Type B pancreatic cell (in vitro differentiated cells): Measurements from ENCODE around the gene TMTC1. TPM values are rescaled to one million over a fixed set of nuclear protein-coding genes. Genes with fewer than 3 reads are reported as not detected.

ENCODE experiments used
- DNase-seq: peaks from one replicate; pipeline ENCODE4 v3.0.0; 2021; ENCODE audit warnings: mixed read lengths; ENCODE audit not compliant: unreplicated experiment; ENCODE audit errors: extremely low spot score
- H3K27ac Mint-ChIP-seq: 2 replicates; pipeline ENCODE4 v1.8.0; 2021; ENCODE audit warnings: mild to moderate bottlenecking, mixed read lengths
- H3K27me3 Mint-ChIP-seq: 2 replicates; pipeline ENCODE4 v1.8.0; 2021; ENCODE audit warnings: mixed read lengths
- H3K36me3 Mint-ChIP-seq: 2 replicates; pipeline ENCODE4 v1.8.0; 2021; ENCODE audit warnings: mixed read lengths
- H3K4me1 Mint-ChIP-seq: one replicate; pipeline ENCODE4 v1.8.0; 2021; ENCODE audit warnings: mixed read lengths; ENCODE audit not compliant: unreplicated experiment
- H3K4me3 Mint-ChIP-seq: 2 replicates; pipeline ENCODE4 v1.8.0; 2021; ENCODE audit warnings: mild to moderate bottlenecking, mixed read lengths
- H3K9me3 Mint-ChIP-seq: 2 replicates; pipeline ENCODE4 v1.8.0; 2021; ENCODE audit warnings: mixed read lengths
- CTCF ChIP-seq: fragments of 200-600 bp; sonication (generic); conservative IDR thresholded peaks from 2 replicates; pipeline ENCODE4 v1.5.0; 2021; ENCODE audit warnings: antibody characterized with exemption, mild to moderate bottlenecking
- total RNA-seq: library from RNA; stranded (reverse); gene quantifications from 2 replicates; pipeline ENCODE4 v1.2.1, GENCODE V29; 2021; ENCODE audit warnings: low replicate concordance

The TMTC1 gene
- total RNA-seq, 1 donor from 2014 or later, result 24.0 TPM

GRCh38 chr12:29795715-29796114, 12.0 kb upstream of the TMTC1 start:
- H3K9me3 Mint-ChIP-seq, result no peaks in the 10 kb centered on the region
- H3K27me3 Mint-ChIP-seq, result no peaks in the 10 kb centered on the region
- peaks cover 13% of the 10 kb centered on the region for H3K4me1 Mint-ChIP-seq
- no peaks in the 10 kb centered on the region for H3K36me3 Mint-ChIP-seq
- H3K4me3 Mint-ChIP-seq, result no peak overlapping the region
- no peak overlapping the region for H3K27ac Mint-ChIP-seq
- TF ChIP-seq CTCF, result no peak
- DNase-seq, result no peak

- H3K9me3 Mint-ChIP-seq, result no peaks in the 10 kb centered on the region
- peaks cover 13% of the 10 kb centered on the region for H3K4me1 Mint-ChIP-seq
- no peaks in the 10 kb centered on the region for H3K36me3 Mint-ChIP-seq
- no peaks in the 10 kb centered on the region for H3K27me3 Mint-ChIP-seq
- H3K4me3 Mint-ChIP-seq, result no peak overlapping the region
- no peak overlapping the region for H3K27ac Mint-ChIP-seq
- no peak for TF ChIP-seq CTCF
- DNase-seq, result no peak
Observed at GRCh38 chr12:29794862-29795261, 11.1 kb upstream of the TMTC1 start.

GRCh38 chr12:29792853-29793252, 9.1 kb upstream of the TMTC1 start:
- Mint-ChIP-seq H3K27ac (no peak overlapping the region), H3K36me3 (no peaks in the 10 kb centered on the region), H3K9me3 (no peaks in the 10 kb centered on the region), H3K4me3 (no peak overlapping the region), H3K4me1 (peaks cover 13% of the 10 kb centered on the region), H3K27me3 (peaks cover 1% of the 10 kb centered on the region)
- TF ChIP-seq CTCF, result no peak
- no peak for DNase-seq

- H3K4me3 Mint-ChIP-seq, result no peak overlapping the region
- no peak for TF ChIP-seq CTCF
- H3K9me3 Mint-ChIP-seq, result no peaks in the 10 kb centered on the region
- H3K27me3 Mint-ChIP-seq, result peaks cover 4% of the 10 kb centered on the region
- no peaks in the 10 kb centered on the region for H3K36me3 Mint-ChIP-seq
- H3K27ac Mint-ChIP-seq, result no peak overlapping the region
- DNase-seq, result no peak
- H3K4me1 Mint-ChIP-seq, result peaks cover 9% of the 10 kb centered on the region
Observed at GRCh38 chr12:29792132-29792531, 8.4 kb upstream of the TMTC1 start.

GRCh38 chr12:29782871-29783772, 620 bp downstream of the TMTC1 start:
- no peak for TF ChIP-seq CTCF

More at GRCh38 chr12:29782871-29783772, 620 bp downstream of the TMTC1 start:
- peak overlapping the region; percentile 93 for H3K4me3 Mint-ChIP-seq
- peaks cover 33% of the 10 kb centered on the region for H3K27me3 Mint-ChIP-seq
- H3K36me3 Mint-ChIP-seq, result peaks cover 27% of the 10 kb centered on the region
- peaks cover 7% of the 10 kb centered on the region for H3K4me1 Mint-ChIP-seq
- peaks cover 3% of the 10 kb centered on the region for H3K9me3 Mint-ChIP-seq
- DNase-seq, result peak; percentile 74
- peak overlapping the region; percentile 96 for H3K27ac Mint-ChIP-seq
